ENCODE data around the gene TUBB1.

The TUBB1 gene

GRCh38 chr20:59042151-59042795 lies 23.0 kb downstream of the TUBB1 start, which contains the start of gene PRELID3B:
PRELID3B (minus strand) TSS chr20:59042786; CDS start chr20:59042730, 56 bp downstream.
- no peaks in the 10 kb centered on the region for H3K27me3 ChIP-seq (ENCODE audit: insufficient read depth, low read length, poor library complexity)
- peaks cover 36% of the 10 kb centered on the region for H3K36me3 ChIP-seq (ENCODE audit: insufficient read depth, low read length)
- H3K4me2 ChIP-seq (ENCODE audit: insufficient read depth, low read length) = peak within 1 kb of the TSS; percentile 98
- H2AFZ ChIP-seq (ENCODE audit: low read depth, low read length) = peak within 1 kb of the TSS; percentile 100
- H3K4me3 ChIP-seq (ENCODE audit: low read depth in 1 of 2, low read length in 2 of 2) = peak within 1 kb of the TSS; percentile 84 to 95
- DNase-seq (peak; percentile 44), ATAC-seq (ENCODE audit: insufficient read depth, low read depth) (peak; percentile 60)
- H3K9me3 ChIP-seq (ENCODE audit: insufficient read depth, low read length, severe bottlenecking) = no peaks in the 10 kb centered on the region
- H3K27ac ChIP-seq (ENCODE audit: low read length) = peak within 1 kb of the TSS; percentile 95
- H4K20me1 ChIP-seq (ENCODE audit: insufficient read depth, low read length) = peaks cover 43% of the 10 kb centered on the region
- H3K9ac ChIP-seq (ENCODE audit: low read depth, low read length) = peak within 1 kb of the TSS; percentile 85
- peaks cover 57% of the 10 kb centered on the region for H3K79me2 ChIP-seq (ENCODE audit: insufficient read depth, low read length)
- peaks cover 48% of the 10 kb centered on the region for H3K4me1 ChIP-seq (ENCODE audit: insufficient read depth, low read length)
- no peak for TF ChIP-seq EZH2 (IDR thresholded peaks at IDR 0.05; ENCODE audit: borderline replicate concordance, low read depth, low read length, severe bottlenecking)
- no peak for TF ChIP-seq CTCF (IDR thresholded peaks at IDR 0.05; ENCODE audit: borderline replicate concordance, extremely low read depth, low read length, poor library complexity, severe bottlenecking)

GRCh38 chr20:59042796-59043631 lies 23.8 kb downstream of the TUBB1 start:
- Histone ChIP-seq H3K4me2 (ENCODE audit: insufficient read depth, low read length) (peak overlapping the region; percentile 98), H4K20me1 (ENCODE audit: insufficient read depth, low read length) (peaks cover 35% of the 10 kb centered on the region), H2AFZ (ENCODE audit: low read depth, low read length) (peak overlapping the region; percentile 100), H3K27ac (ENCODE audit: low read length) (peak overlapping the region; percentile 95), H3K9me3 (ENCODE audit: insufficient read depth, low read length, severe bottlenecking) (no peaks in the 10 kb centered on the region), H3K9ac (ENCODE audit: low read depth, low read length) (peak overlapping the region; percentile 85), H3K4me1 (ENCODE audit: insufficient read depth, low read length) (peaks cover 40% of the 10 kb centered on the region), H3K36me3 (ENCODE audit: insufficient read depth, low read length) (peaks cover 29% of the 10 kb centered on the region), H3K27me3 (ENCODE audit: insufficient read depth, low read length, poor library complexity) (no peaks in the 10 kb centered on the region), H3K79me2 (ENCODE audit: insufficient read depth, low read length) (peaks cover 49% of the 10 kb centered on the region), H3K4me3 (ENCODE audit: low read depth in 1 of 2, low read length in 2 of 2) (peak overlapping the region; percentile 84 to 95; a peak in 3 of 4 replicates)
- TF ChIP-seq EZH2 (IDR thresholded peaks at IDR 0.05; ENCODE audit: borderline replicate concordance, low read depth, low read length, severe bottlenecking) (no peak), CTCF (IDR thresholded peaks at IDR 0.05; ENCODE audit: borderline replicate concordance, extremely low read depth, low read length, poor library complexity, severe bottlenecking) (no peak)
- ATAC-seq (ENCODE audit: insufficient read depth, low read depth) (peak; percentile 96), DNase-seq (peak; percentile 95)

GRCh38 chr20:59043698-59044097 lies 24.5 kb downstream of the TUBB1 start:
- H3K9ac ChIP-seq (ENCODE audit: low read depth, low read length) = no peak overlapping the region
- peak overlapping the region; percentile 67 for H2AFZ ChIP-seq (ENCODE audit: low read depth, low read length)
- H4K20me1 ChIP-seq (ENCODE audit: insufficient read depth, low read length) = peaks cover 31% of the 10 kb centered on the region
- H3K4me2 ChIP-seq (ENCODE audit: insufficient read depth, low read length) = peak overlapping the region; percentile 98; the same call in 1 of the 2 replicates
- peaks cover 39% of the 10 kb centered on the region for H3K4me1 ChIP-seq (ENCODE audit: insufficient read depth, low read length)
- H3K79me2 ChIP-seq (ENCODE audit: insufficient read depth, low read length) = peaks cover 43% of the 10 kb centered on the region
- no peak for TF ChIP-seq EZH2 (IDR thresholded peaks at IDR 0.05; ENCODE audit: borderline replicate concordance, low read depth, low read length, severe bottlenecking)
- TF ChIP-seq CTCF (IDR thresholded peaks at IDR 0.05; ENCODE audit: borderline replicate concordance, extremely low read depth, low read length, poor library complexity, severe bottlenecking) = no peak
- H3K36me3 ChIP-seq (ENCODE audit: insufficient read depth, low read length) = peaks cover 24% of the 10 kb centered on the region
- no peaks in the 10 kb centered on the region for H3K27me3 ChIP-seq (ENCODE audit: insufficient read depth, low read length, poor library complexity)
- H3K9me3 ChIP-seq (ENCODE audit: insufficient read depth, low read length, severe bottlenecking) = no peaks in the 10 kb centered on the region
- H3K27ac ChIP-seq (ENCODE audit: low read length) = no peak overlapping the region
- no peak for ATAC-seq (ENCODE audit: insufficient read depth, low read depth)
- DNase-seq = no peak
- no peak overlapping the region for H3K4me3 ChIP-seq (ENCODE audit: low read depth in 1 of 2, low read length in 2 of 2)

Data from DND-41 (cell line).